ENCODE measurements around the gene FUBP1. TPM values are rescaled to one million over a fixed set of nuclear protein-coding genes. Genes with fewer than 3 reads are reported as not detected.

Gene FUBP1
- total and polyA plus RNA-seq, 2 of the 8 experiments (the other 6 are each of a cell fraction or from before 2014, with no cell fraction given): 184 to 201 TPM

- POLR2A ChIA-PET (ENCODE audit: partially characterized antibody): interaction anchor here (0.9 to 2.8 kb wide), 5 partner anchors 9 to 34 kb away, joined by 3 to 14 read pairs (median 11); partner anchors contain the start of genes DNAJB4 and FUBP1
- Histone ChIP-seq H3K79me2 (ENCODE audit: control insufficient read depth in 1 of 2, insufficient read depth in 2 of 2, low read length in 2 of 2) (peaks cover 43 to 94% of the 10 kb centered on the region in 2 experiments), H3K9me3 (ENCODE audit: insufficient read depth in 2 of 2, low read depth in 1 of 2, low read length in 1 of 2) (no peaks in the 10 kb centered on the region)
Observed at GRCh38 chr1:77970192-77970591, 8.7 kb downstream of the FUBP1 start.

More at GRCh38 chr1:77970192-77970591, 8.7 kb downstream of the FUBP1 start:
- Histone ChIP-seq H2AFZ (ENCODE audit: low read length) (no peak overlapping the region), H2BK5ac (ENCODE audit: low read depth, low read length) (no peak overlapping the region), H2BK12ac (ENCODE audit: low read depth, low read length) (no peak overlapping the region), H2BK120ac (replicated peaks; ENCODE audit: low read depth, low read length) (no peak overlapping the region), H3K79me1 (ENCODE audit: low read depth, low read length) (peaks cover 3% of the 10 kb centered on the region), H3K27ac (ENCODE audit: low read depth, low read length) (no peak overlapping the region), H4K8ac (ENCODE audit: extremely low read depth, insufficient read depth, low read length) (no peak overlapping the region), H4K5ac (ENCODE audit: insufficient read length, low read depth, low read length) (no peak overlapping the region), H4K91ac (replicated peaks; ENCODE audit: insufficient read length, low read length) (no peak overlapping the region), H2AK5ac (ENCODE audit: low read depth, low read length) (no peak overlapping the region), H2BK20ac (ENCODE audit: low read length) (no peak overlapping the region), H3K4me1 (replicated peaks in 1 of 4; ENCODE audit: control insufficient read depth in 3 of 4, insufficient read depth in 4 of 4, low read length in 3 of 4) (peaks cover 0 to 5% (median 0%) of the 10 kb centered on the region in 4 experiments; a peak in 2 of 7 replicates), H3K36me3 (ENCODE audit: control insufficient read depth in 2 of 4, insufficient read depth in 4 of 4, low read length in 3 of 4) (peaks cover 15 to 80% (median 36%) of the 10 kb centered on the region in 4 experiments), H3K9ac (replicated peaks in 1 of 4; ENCODE audit: extremely low read depth in 1 of 4, low read depth in 3 of 4, low read length in 3 of 4) (no peak overlapping the region), H3K23me2 (ENCODE audit: low read depth, low read length) (no peaks in the 10 kb centered on the region), H4K20me1 (replicated peaks in 1 of 2; ENCODE audit: control insufficient read depth in 1 of 2, insufficient read depth in 2 of 2, low read length in 2 of 2) (peaks cover 15 to 22% of the 10 kb centered on the region in 2 experiments), H2BK15ac (ENCODE audit: low read length) (no peak overlapping the region), H3K56ac (replicated peaks; ENCODE audit: insufficient read length, low read depth, low read length) (no peak overlapping the region), H3K4me3 (ENCODE audit: extremely low read depth in 1 of 4, insufficient read depth in 2 of 4, low read depth in 3 of 4, low read length in 4 of 4) (no peak overlapping the region), H3K23ac (ENCODE audit: insufficient read length) (no peak overlapping the region), H3K18ac (ENCODE audit: extremely low read depth, low read length) (no peak overlapping the region), H3K14ac (ENCODE audit: insufficient read length) (no peak overlapping the region), H3K27me3 (replicated peaks in 1 of 4; ENCODE audit: control insufficient read depth in 3 of 4, extremely low read depth in 1 of 4, insufficient read depth in 3 of 4, low read length in 3 of 4) (no peaks in the 10 kb centered on the region), H3K4ac (replicated peaks; ENCODE audit: insufficient read length, low read depth, low read length) (no peak overlapping the region), H3K4me2 (ENCODE audit: insufficient read depth in 1 of 2, low read depth in 2 of 2, low read length in 2 of 2) (no peak overlapping the region)
- no peak for TF ChIP-seq FOSL1 (IDR thresholded peaks at IDR 0.05; ENCODE audit: insufficient read depth, low read depth, low read length)
- no peak for TF ChIP-seq TAF7 (optimal IDR thresholded peaks at IDR 0.05; ENCODE audit: borderline replicate concordance, low read depth, low read length)
- TF ChIP-seq RBBP5 (IDR thresholded peaks at IDR 0.05; ENCODE audit: borderline replicate concordance, low read depth, low read length): no peak
- TF ChIP-seq RAD21 (IDR thresholded peaks at IDR 0.05 in 1 of 2, conservative IDR thresholded peaks at IDR 0.05 in 1 of 2; ENCODE audit: low read depth in 2 of 2, low read length in 2 of 2): no peak
- TF ChIP-seq EGR1 (IDR thresholded peaks at IDR 0.05; ENCODE audit: borderline replicate concordance, low read depth, low read length): no peak
- no peak for TF ChIP-seq GTF2F1 (IDR thresholded peaks at IDR 0.05; ENCODE audit: borderline replicate concordance, low read depth, low read length)
- no peak for TF ChIP-seq SP4 (IDR thresholded peaks at IDR 0.05; ENCODE audit: low read length)
- no peak for TF ChIP-seq MAFK (IDR thresholded peaks at IDR 0.05; ENCODE audit: low read depth, low read length)
- no peak for TF ChIP-seq ATF3 (IDR thresholded peaks at IDR 0.05; ENCODE audit: insufficient read depth, low read depth, low read length)
- no peak for TF ChIP-seq SRF (IDR thresholded peaks at IDR 0.05; ENCODE audit: low read depth, low read length)
- TF ChIP-seq KDM1A (IDR thresholded peaks at IDR 0.05; ENCODE audit: borderline replicate concordance, low read length): no peak
- 96% methylated on average over 1 of the region's 1 CpG; no CpG with 5 or more reads in 1 of the 2 experiments for WGBS, 2 experiments (ENCODE audit: extremely low coverage in 1 of 2, insufficient coverage in 1 of 2, insufficient read length in 1 of 2, insufficient replicate concordance in 2 of 2, low coverage in 1 of 2, low lambda C conversion rate in 2 of 2, missing lambda C conversion rate in 1 of 2)
- FAIRE-seq (no peak), DNase-seq (ENCODE audit: low read depth in 1 of 2, low spot score in 2 of 2) (no peak)
- CTCF ChIA-PET (ENCODE audit: partially characterized antibody): interaction anchor here (1.1 to 1.6 kb wide), 2 partner anchors 130 to 144 kb away, joined by 3 read pairs; no protein-coding TSS in a partner anchor

Data from H1 (cell line).